HepG2 (cell line): Measurements from ENCODE around the gene MRPS25. TPM values are rescaled to one million over a fixed set of nuclear protein-coding genes. Genes with fewer than 3 reads are reported as not detected.

ENCODE experiments used
- AHDC1 ChIP-seq: sonication (generic); formaldehyde crosslinking; IDR thresholded peaks from 2 replicates; pipeline ENCODE4 v1.5.1; 2020; ENCODE audit warnings: mild to moderate bottlenecking, missing genetic modification reagents, borderline replicate concordance
- ARID2 ChIP-seq: sonication (generic); formaldehyde crosslinking; IDR thresholded peaks from 2 replicates; pipeline ENCODE4 v1.8.1; 2022; ENCODE audit warnings: mild to moderate bottlenecking, missing genetic modification reagents, borderline replicate concordance
- CCAR2 ChIP-seq: fragments of 200-400 bp; formaldehyde crosslinking; optimal IDR thresholded peaks from 2 replicates; pipeline ENCODE3; 2018; ENCODE audit warnings: low read depth, mild to moderate bottlenecking, low read length, moderate library complexity
- JDP2 ChIP-seq: sonication (generic); formaldehyde crosslinking; IDR thresholded peaks from 2 replicates; pipeline ENCODE4 v1.8.1; 2022; ENCODE audit warnings: missing genetic modification reagents, borderline replicate concordance
- MIXL1 ChIP-seq: IDR thresholded peaks from 2 replicates; pipeline ENCODE4 v1.6.1; 2016
- NR1H2 ChIP-seq: sonication (generic); formaldehyde crosslinking; IDR thresholded peaks from 2 replicates; pipeline ENCODE4 v1.8.1; 2022; ENCODE audit warnings: low read depth, missing genetic modification reagents, borderline replicate concordance
- PBX2 ChIP-seq: IDR thresholded peaks from 2 replicates; pipeline ENCODE4 v1.6.1; 2016; ENCODE audit warnings: control low read depth
- TBX3 ChIP-seq: fragments of 450-650 bp; IDR thresholded peaks from 2 replicates; pipeline ENCODE4 v1.6.1; 2017; ENCODE audit warnings: antibody characterized with exemption, mild to moderate bottlenecking, inconsistent platforms, borderline replicate concordance
- TEAD2 ChIP-seq: sonication (generic); formaldehyde crosslinking; IDR thresholded peaks from 2 replicates; pipeline ENCODE4 v1.9.0; 2021; ENCODE audit warnings: missing genetic modification reagents
- TFDP2 ChIP-seq: sonication (generic); formaldehyde crosslinking; IDR thresholded peaks from 2 replicates; pipeline ENCODE4 v1.4.0; 2020; ENCODE audit warnings: missing genetic modification reagents
- ZBTB3 ChIP-seq: sonication (generic); formaldehyde crosslinking; IDR thresholded peaks from 2 replicates; pipeline ENCODE4 v1.4.0; 2020; ENCODE audit warnings: low read depth, mild to moderate bottlenecking, moderate library complexity, missing genetic modification reagents, borderline replicate concordance
- ZFP36L2 ChIP-seq: sonication (generic); formaldehyde crosslinking; IDR thresholded peaks from 2 replicates; pipeline ENCODE4 v1.4.0; 2020; ENCODE audit warnings: missing genetic modification reagents
- ZFP90 ChIP-seq: sonication (generic); formaldehyde crosslinking; IDR thresholded peaks from 2 replicates; pipeline ENCODE4 v1.8.0; 2022; ENCODE audit warnings: missing genetic modification reagents, mild to moderate bottlenecking, inconsistent platforms, borderline replicate concordance
- ZNF577 ChIP-seq: sonication (generic); formaldehyde crosslinking; IDR thresholded peaks from 2 replicates; pipeline ENCODE4 v1.4.0; 2020; ENCODE audit warnings: mild to moderate bottlenecking, low read depth, missing genetic modification reagents, borderline replicate concordance
- ZNF598 ChIP-seq: sonication (generic); formaldehyde crosslinking; IDR thresholded peaks from 2 replicates; pipeline ENCODE4 v1.5.1; 2020; ENCODE audit warnings: mild to moderate bottlenecking, missing genetic modification reagents, borderline replicate concordance
- polyA plus RNA-seq, 8 experiments: library from polyadenylated mRNA; depleted of rRNA in 3 of 8; stranded (reverse) in 7 of 8; unstranded in 1 of 8; fragments of >200 nt; fragmentation: Illumina TruSeq in 4 of 8; extraction: Trizol in 4 of 8; gene quantifications; 2 replicates each; pipeline versions ENCODE4 v1.2.1 to v1.2.3, GENCODE V29; 2011 to 2016; ENCODE audit warnings: low read depth in 4 of 8, missing spikeins in 1 of 8, mixed read lengths in 1 of 8; ENCODE audit not compliant: insufficient read depth in 1 of 8
- total RNA-seq, 5 experiments: library from RNA; depleted of rRNA; stranded (reverse); fragments of >200 nt; fragmentation: Illumina TruSeq; extraction: Trizol; gene quantifications; 2 replicates each; pipeline ENCODE4 v1.2.3, GENCODE V29; 2016; ENCODE audit warnings: low read depth in 1 of 5
- TF ChIP-seq, protein P1 (sequence below): sonication (generic); formaldehyde crosslinking; IDR thresholded peaks from 2 replicates; pipeline ENCODE4 v1.4.0; 2020; ENCODE audit warnings: mild to moderate bottlenecking, low read depth, missing genetic modification reagents
- TF ChIP-seq, protein P2 (sequence below): sonication (generic); formaldehyde crosslinking; IDR thresholded peaks from 2 replicates; pipeline ENCODE4 v1.4.0; 2020; ENCODE audit warnings: missing genetic modification reagents

The MRPS25 gene
- total and polyA plus RNA-seq, 2 of the 13 experiments (the other 11 are each of a cell fraction or from before 2014, with no cell fraction given): 60.1 to 74.3 TPM

GRCh38 chr3:15098503-15099363 lies 33.6 kb upstream of the MRPS25 start, which contains the start of gene RBSN (continued):
- TF ChIP-seq ZBTB3 (CRISPR knock-in tag): peak; percentile 89
- TF ChIP-seq NR1H2 (CRISPR knock-in tag): no peak
- TF ChIP-seq ZNF598 (CRISPR knock-in tag): peak; percentile 89
- TF ChIP-seq ZNF577 (CRISPR knock-in tag): 0 out of 2 replicates have a peak, but pooled peaks have one; percentile 30
- TF ChIP-seq TBX3: peak; percentile 99
- TF ChIP-seq TEAD2 (CRISPR knock-in tag): no peak
- no peak; the same call in 1 of the 2 replicates for TF ChIP-seq ZFP36L2 (CRISPR knock-in tag)
- peak; percentile 94 for TF ChIP-seq ZFP90 (CRISPR knock-in tag)
- TF ChIP-seq, protein P1, sequence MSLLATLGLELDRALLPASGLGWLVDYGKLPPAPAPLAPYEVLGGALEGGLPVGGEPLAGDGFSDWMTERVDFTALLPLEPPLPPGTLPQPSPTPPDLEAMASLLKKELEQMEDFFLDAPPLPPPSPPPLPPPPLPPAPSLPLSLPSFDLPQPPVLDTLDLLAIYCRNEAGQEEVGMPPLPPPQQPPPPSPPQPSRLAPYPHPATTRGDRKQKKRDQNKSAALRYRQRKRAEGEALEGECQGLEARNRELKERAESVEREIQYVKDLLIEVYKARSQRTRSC (CRISPR knock-in tag): no peak
- peak; percentile 85 for TF ChIP-seq CCAR2
- TF ChIP-seq, protein P2, sequence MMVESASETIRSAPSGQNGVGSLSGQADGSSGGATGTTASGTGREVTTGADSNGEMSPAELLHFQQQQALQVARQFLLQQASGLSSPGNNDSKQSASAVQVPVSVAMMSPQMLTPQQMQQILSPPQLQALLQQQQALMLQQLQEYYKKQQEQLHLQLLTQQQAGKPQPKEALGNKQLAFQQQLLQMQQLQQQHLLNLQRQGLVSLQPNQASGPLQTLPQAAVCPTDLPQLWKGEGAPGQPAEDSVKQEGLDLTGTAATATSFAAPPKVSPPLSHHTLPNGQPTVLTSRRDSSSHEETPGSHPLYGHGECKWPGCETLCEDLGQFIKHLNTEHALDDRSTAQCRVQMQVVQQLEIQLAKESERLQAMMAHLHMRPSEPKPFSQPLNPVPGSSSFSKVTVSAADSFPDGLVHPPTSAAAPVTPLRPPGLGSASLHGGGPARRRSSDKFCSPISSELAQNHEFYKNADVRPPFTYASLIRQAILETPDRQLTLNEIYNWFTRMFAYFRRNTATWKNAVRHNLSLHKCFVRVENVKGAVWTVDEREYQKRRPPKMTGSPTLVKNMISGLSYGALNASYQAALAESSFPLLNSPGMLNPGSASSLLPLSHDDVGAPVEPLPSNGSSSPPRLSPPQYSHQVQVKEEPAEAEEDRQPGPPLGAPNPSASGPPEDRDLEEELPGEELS: peak; percentile 72
- peak; percentile 20; the same call in 1 of the 2 replicates for TF ChIP-seq MIXL1 (CRISPR knock-in tag)
- TF ChIP-seq PBX2: 0 out of 2 replicates have a peak, but pooled peaks have one; percentile 62
- TF ChIP-seq ARID2 (CRISPR knock-in tag): peak; percentile 96; the same call in 1 of the 2 replicates
- no peak for TF ChIP-seq JDP2 (CRISPR knock-in tag)
- TF ChIP-seq AHDC1 (CRISPR knock-in tag): peak; percentile 55; the same call in 1 of the 2 replicates
- TF ChIP-seq TFDP2: peak; percentile 99
